Mononuclear cell (primary cell): ENCODE results near the gene MEMO1. TPM values are rescaled to one million over a fixed set of nuclear protein-coding genes. Genes with fewer than 3 reads are reported as not detected.
"Not testable (repeated sequence)": the region's sequence is repeated elsewhere in the genome, so short reads cannot be mapped to it uniquely, and the experiment has no call there.

Source experiments
- H3K27me3 ChIP-seq: 2 replicates; pipeline ENCODE4 v1.6.0; 2011; ENCODE audit warnings: low read length, control low read depth; ENCODE audit not compliant: insufficient read depth
- H3K4me1 ChIP-seq: 2 replicates; pipeline ENCODE4 v1.5.1; 2011; ENCODE audit warnings: mild to moderate bottlenecking, low read length, control low read depth; ENCODE audit not compliant: insufficient read depth
- H3K4me3 ChIP-seq: 2 replicates; pipeline ENCODE4 v1.5.1; 2011; ENCODE audit warnings: mild to moderate bottlenecking, low read length, moderate library complexity
- H3K9me3 ChIP-seq: 2 replicates; pipeline ENCODE4 v1.5.1; 2011; ENCODE audit warnings: low read depth, mild to moderate bottlenecking, control low read depth, low read length
- total RNA-seq: library from RNA; depleted of rRNA; stranded (reverse); fragments of >200 nt; gene quantifications from one replicate; pipeline ENCODE4 v1.2.3, GENCODE V29; 2012

Gene MEMO1
- total RNA-seq, 1 donor = 41.7 TPM

DNA sequence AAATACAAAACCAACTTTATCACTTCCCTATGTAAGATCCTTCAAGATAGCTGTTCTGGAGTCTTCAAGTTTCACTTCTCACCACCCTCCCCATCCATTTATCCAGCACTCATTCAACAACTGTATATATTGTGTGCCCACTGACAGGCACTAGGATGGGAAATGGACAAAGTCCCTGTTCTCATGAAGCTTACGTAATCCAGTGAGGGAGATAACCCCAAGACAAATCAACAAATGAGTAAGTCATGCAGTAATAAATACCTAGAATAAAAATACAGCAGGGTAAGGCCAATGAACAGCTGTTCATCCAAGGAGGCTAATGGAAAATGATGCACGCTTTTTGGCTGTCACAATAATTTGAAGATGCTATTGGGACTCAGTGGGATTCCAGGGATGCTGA is 133.8 kb downstream of the MEMO1 start:
- Histone ChIP-seq H3K27me3 (no peaks in the 10 kb centered on the region), H3K4me1 (no peaks in the 10 kb centered on the region), H3K9me3 (no peaks in the 10 kb centered on the region), H3K4me3 (no peak overlapping the region)

DNA sequence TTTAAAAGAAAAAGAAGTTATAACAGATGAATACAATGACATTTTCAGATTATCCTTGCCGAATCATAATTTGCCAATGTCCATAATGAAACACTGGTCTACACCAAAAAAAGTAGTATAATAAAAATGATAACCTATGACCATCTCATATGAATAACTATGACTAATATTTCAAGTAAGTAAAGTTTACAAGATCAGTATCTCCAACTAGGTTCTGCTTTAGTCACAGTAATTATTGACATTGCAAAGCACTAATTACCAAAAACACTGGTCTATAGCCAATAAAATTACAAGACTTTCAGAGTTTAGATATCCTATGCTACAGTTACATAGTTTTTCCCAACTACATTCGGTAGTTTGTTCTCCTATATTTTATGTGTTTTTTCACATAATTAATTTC is 136.7 kb downstream of the MEMO1 start:
- Histone ChIP-seq H3K9me3 (no peaks in the 10 kb centered on the region), H3K27me3 (no peaks in the 10 kb centered on the region), H3K4me1 (no peaks in the 10 kb centered on the region), H3K4me3 (no peak overlapping the region)

DNA sequence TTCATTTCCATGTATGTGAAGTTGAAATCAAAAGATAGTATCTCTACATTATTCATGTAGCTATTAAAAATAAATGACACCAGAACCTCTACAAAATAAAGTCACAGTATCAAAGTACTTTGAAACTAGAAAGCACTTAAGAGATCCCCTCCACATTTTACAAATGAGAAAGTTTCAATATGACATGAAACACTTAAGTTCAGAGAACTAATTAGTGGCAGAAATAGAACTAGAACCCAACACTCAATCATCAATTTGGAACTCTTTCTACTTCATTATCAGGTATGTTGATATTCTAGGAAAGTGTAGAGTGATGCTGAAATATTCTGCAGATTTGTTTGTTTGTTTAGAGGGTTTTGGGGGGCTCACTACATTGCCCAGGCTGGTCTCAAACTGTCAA is 145.6 kb downstream of the MEMO1 start:
- H3K4me3 ChIP-seq = no peak overlapping the region
- no peaks in the 10 kb centered on the region for H3K9me3 ChIP-seq
- H3K27me3 ChIP-seq = no peaks in the 10 kb centered on the region
- H3K4me1 ChIP-seq = no peaks in the 10 kb centered on the region

DNA sequence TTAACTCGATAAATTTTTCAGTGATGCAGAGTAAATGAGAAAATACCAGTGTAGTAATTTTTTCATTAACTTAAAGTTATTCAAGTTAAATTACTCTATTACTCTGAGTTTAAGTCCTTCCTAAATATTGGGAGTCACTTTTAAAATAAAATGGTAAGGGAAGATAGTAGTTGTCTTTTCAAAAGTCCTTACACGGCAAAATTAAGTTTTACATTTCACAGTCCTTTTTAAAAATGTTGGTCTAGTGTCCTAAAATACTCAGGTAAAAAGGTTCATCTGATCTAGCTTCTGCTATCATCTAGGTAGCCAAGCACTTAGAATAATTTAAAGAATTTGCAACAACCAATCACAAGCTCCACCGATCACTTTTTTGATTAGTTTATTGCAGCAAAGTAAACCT is 146.9 kb downstream of the MEMO1 start:
- no peaks in the 10 kb centered on the region for H3K9me3 ChIP-seq
- H3K27me3 ChIP-seq = no peaks in the 10 kb centered on the region
- no peaks in the 10 kb centered on the region for H3K4me1 ChIP-seq
- H3K4me3 ChIP-seq = no peak overlapping the region

DNA sequence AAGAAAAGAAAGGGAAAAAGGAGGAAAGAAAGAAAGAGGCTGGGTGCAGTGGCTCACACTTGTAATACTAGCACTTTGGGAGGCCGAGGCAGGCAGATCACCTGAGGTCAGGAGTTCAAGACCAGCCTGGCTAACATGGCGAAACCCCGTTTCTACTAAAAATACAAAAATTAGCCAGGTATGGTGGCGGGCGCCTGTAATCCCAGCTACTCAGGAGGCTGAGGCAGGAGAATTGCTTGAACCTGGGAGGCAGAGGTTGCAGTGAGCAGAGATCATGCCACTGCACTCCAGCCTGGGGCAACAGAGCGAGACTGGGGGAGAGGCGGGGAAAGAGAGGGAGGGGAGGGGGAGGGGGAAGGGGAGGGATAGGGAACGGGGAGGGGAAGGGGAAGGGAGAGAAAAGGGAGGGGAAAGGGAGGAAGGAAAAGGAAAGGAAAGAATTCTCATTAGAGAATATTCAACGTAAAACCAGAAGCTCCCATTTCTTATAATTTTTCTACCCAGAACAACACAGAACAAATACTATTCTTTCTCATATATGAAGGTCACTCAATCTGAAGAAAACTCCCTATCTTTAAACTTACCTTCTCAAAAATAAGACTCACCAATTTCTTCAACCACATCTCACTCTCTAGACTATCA is 147.7 kb downstream of the MEMO1 start:
- not testable (repeated sequence) for H3K9me3 ChIP-seq, H3K4me3 ChIP-seq, H3K4me1 ChIP-seq, H3K27me3 ChIP-seq

DNA sequence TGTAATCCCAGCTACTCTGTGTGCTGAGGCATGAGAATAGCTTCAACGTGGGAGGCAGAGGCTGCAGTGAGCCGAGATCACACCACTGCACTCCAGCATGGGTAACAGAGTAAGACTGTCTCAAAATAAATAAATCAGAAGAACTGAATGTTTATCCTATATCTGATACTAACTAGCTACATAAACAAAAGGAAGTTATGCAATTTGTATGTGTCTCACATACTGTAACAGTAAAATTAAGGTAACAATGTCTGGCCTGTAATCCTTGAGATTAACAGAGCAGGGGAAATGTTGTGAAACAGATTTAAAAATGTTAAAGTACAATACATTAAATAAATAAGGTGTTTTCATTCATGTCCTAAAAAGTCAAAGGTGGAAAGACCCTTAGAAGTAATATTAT is 150.8 kb downstream of the MEMO1 start:
- Histone ChIP-seq H3K9me3 (no peaks in the 10 kb centered on the region), H3K27me3 (no peaks in the 10 kb centered on the region), H3K4me3 (no peak overlapping the region)

DNA sequence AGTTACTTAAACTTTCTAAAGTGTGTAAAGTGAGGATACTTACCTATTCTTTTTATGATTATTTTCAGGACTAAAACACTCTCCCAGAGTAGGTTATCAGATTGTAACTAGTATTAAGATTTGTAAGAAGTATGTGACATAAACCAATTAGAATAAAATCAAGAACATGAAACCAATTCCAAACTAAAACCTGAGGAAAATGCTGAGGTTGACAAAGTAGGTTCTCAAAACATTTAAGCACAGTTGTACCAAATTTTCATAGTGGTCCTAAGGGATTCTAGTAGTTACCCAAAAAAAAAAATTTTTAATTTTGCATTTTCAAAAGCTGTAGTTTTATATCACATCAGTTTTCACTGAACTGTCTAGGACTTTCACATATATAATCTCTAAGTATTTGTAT is 157.3 kb downstream of the MEMO1 start:
- Histone ChIP-seq H3K4me3 (no peak overlapping the region), H3K9me3 (no peaks in the 10 kb centered on the region), H3K27me3 (no peaks in the 10 kb centered on the region), H3K4me1 (no peaks in the 10 kb centered on the region)

More for the DNA sequence above, 150.8 kb downstream of the MEMO1 start:
- no peaks in the 10 kb centered on the region for H3K4me1 ChIP-seq

DNA sequence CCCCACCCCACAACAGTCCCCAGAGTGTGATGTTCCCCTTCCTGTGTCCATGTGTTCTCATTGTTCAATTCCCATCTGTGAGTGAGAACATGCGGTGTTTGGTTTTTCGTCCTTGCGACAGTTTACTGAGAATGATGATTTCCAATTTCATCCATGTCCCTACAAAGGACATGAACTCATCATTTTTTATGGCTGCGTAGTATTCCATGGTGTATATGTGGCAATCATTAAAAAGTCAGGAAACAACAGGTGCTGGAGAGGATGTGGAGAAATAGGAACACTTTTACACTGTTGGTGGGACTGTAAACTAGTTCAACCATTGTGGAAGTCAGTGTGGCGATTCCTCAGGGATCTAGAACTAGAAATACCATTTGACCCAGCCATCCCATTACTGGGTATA is 168.7 kb downstream of the MEMO1 start:
- not testable (repeated sequence) for H3K27me3 ChIP-seq, H3K9me3 ChIP-seq, H3K4me3 ChIP-seq, H3K4me1 ChIP-seq

DNA sequence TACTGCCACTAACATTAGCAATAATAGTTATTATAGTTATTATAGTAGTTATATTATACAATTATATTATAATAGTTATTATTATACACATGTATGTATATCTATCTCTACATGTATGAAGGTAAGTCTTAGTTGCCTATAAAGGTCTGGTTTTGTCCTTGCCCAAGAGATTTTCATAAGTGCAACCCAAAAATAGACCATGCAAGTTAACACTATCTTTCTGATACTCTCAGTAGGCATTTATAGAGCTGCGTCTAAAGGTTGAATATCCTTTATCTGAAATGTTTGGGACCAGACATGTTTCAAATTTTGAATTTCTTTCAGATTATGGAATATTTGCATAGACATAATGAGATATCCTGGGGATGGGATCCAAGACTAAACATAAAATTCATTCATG is 175.4 kb downstream of the MEMO1 start:
- Histone ChIP-seq H3K4me1 (no peaks in the 10 kb centered on the region), H3K4me3 (no peak overlapping the region), H3K27me3 (no peaks in the 10 kb centered on the region), H3K9me3 (no peaks in the 10 kb centered on the region)

DNA sequence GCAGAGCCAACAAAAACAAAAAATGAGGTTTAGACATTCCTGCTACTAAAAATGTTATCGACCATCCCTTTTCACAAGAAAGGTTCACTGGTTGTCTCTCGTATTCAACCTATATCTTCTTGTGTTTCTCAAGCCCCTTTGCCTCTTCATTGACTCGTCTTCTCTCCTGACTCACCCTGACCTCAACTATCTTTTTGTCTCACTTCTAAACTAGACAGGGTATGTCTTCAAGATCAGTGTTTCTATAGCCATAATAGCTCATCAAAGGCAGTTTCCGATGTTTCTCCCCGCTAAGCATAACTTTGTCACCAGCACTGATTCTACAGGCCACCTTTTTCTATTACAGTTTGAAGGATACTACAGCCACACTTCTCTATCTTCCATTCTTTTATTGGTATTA is 178.4 kb downstream of the MEMO1 start:
- Histone ChIP-seq H3K4me3 (no peak overlapping the region), H3K9me3 (peaks cover 11% of the 10 kb centered on the region), H3K27me3 (no peaks in the 10 kb centered on the region), H3K4me1 (no peaks in the 10 kb centered on the region)

DNA sequence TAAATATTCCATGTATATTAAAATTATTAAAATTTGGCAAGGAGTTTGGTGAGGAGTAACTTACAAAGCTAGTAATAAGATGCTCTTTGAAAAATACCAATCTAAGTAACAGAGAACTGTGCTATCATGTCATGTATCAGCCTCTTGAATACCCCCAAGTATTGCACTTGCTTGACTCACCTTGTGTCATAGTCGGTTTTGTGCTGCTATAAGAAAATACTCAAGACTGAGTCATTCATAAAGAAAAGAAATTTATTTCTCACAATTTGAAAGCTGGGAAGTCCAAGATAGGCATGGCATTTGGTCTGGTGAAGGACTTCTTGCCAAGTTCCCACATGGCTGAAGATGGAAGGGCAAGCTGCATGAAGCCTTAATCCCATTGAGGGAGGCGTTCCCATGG is 179.2 kb downstream of the MEMO1 start:
- peaks cover 11% of the 10 kb centered on the region for H3K9me3 ChIP-seq
- H3K4me3 ChIP-seq = no peak overlapping the region
- H3K4me1 ChIP-seq = no peaks in the 10 kb centered on the region
- H3K27me3 ChIP-seq = no peaks in the 10 kb centered on the region

DNA sequence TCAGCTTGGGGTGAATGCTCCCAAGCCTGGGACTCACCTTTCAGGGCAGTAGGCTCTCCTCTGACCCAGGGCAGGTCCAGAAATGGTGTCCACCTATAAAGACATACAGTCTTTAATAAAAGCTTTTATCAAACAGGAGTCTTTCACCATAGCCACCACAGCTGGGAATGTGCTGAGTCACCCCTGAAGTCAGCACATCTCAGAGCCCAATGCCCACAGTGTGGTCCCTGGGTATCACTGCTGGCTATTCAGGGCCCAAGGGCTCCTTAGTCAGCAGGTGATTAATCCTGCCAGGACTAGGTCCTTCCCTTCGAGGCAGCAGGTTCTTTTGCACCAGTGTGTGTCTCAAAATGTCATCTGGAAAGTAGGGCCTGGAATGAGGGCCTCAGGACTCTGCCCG is 181.9 kb downstream of the MEMO1 start:
- Histone ChIP-seq H3K4me3 (no peak overlapping the region), H3K9me3 (peaks cover 11% of the 10 kb centered on the region), H3K4me1 (no peaks in the 10 kb centered on the region), H3K27me3 (no peaks in the 10 kb centered on the region)

DNA sequence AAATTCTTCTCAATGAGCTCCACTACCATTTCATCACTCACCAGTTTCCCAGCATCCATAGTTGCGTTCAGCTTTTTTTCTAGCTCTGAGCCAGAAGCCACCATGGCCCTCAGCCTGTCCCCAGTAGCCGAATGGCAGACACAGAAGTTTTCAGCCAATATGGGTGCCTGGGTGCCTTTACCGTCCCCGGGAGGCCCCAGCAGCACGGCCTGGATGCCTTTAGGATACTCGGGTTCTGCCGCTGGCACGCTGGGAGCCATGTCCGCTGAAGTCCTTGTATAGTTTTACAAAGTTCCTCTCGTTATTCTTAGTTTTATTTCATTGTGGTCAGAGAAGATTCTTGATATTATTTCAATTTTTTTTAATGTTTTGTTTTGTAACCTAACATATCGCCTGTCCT is 187.2 kb downstream of the MEMO1 start:
- peaks cover 8% of the 10 kb centered on the region for H3K9me3 ChIP-seq
- H3K27me3 ChIP-seq = no peaks in the 10 kb centered on the region
- H3K4me3 ChIP-seq = no peak overlapping the region
- H3K4me1 ChIP-seq = no peaks in the 10 kb centered on the region

DNA sequence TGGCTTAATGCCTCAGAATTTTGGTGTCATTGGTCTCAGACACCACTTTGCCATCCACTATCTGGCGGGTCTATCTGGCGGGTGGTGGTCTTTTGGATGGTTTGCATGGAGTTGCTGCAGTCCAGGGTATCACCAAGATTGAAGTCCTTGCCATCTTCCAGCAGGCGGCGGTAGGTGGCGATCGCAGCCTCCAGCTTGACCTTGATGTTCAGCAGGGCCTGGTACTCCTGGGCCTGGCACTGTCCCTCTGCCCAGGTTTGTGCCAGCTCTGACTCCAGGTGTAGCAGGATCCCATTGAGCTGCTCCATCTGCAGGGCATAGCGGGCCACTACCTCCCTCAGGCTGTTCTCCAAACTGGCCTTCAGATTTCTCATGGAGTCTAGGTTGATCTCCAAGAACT is 188.2 kb downstream of the MEMO1 start:
- H3K4me3 ChIP-seq = no peak overlapping the region
- peaks cover 8% of the 10 kb centered on the region for H3K9me3 ChIP-seq
- no peaks in the 10 kb centered on the region for H3K4me1 ChIP-seq
- no peaks in the 10 kb centered on the region for H3K27me3 ChIP-seq
